CD14-positive monocyte (primary cell): ENCODE data around the gene KLHL40. TPM values are rescaled to one million over a fixed set of nuclear protein-coding genes. Genes with fewer than 3 reads are reported as not detected.

Experiments
- DNase-seq, 3 donors: peaks; one replicate each; pipeline ENCODE4 v3.0.0-alpha.2; 2011 to 2022
- H2AFZ ChIP-seq: 2 replicates; pipeline ENCODE4 v1.6.0; 2012; ENCODE audit warnings: mild to moderate bottlenecking, low read depth, low read length, inconsistent platforms; ENCODE audit not compliant: insufficient read depth, poor library complexity, severe bottlenecking
- H3K27ac ChIP-seq, 2 donors: 1 replicate in 1 of 2; 2 replicates in 1 of 2; pipeline ENCODE4 v1.5.1; 2012 to 2013; ENCODE audit warnings: low read length in 2 of 2, control low read depth in 1 of 2, inconsistent platforms in 1 of 2, low read depth in 1 of 2, mild to moderate bottlenecking in 1 of 2
- H3K27me3 ChIP-seq, 2 donors: one replicate each; pipeline versions ENCODE4 v1.6.0 to v1.6.1; 2011 to 2013; ENCODE audit warnings: low read length in 2 of 2; ENCODE audit not compliant: control insufficient read depth in 2 of 2, insufficient read depth in 2 of 2
- H3K36me3 ChIP-seq, 2 donors: replicated peaks in 1 of 2; 1 replicate in 1 of 2; 2 replicates in 1 of 2; pipeline versions ENCODE4 v1.5.1 to v1.6.1; 2012 to 2013; ENCODE audit warnings: low read length in 2 of 2, control low read depth in 1 of 2, inconsistent platforms in 1 of 2, mild to moderate bottlenecking in 1 of 2; ENCODE audit not compliant: insufficient read depth in 2 of 2, control insufficient read depth in 1 of 2
- H3K4me1 ChIP-seq, 2 donors: 1 replicate in 1 of 2; 2 replicates in 1 of 2; pipeline versions ENCODE4 v1.5.1 to v1.6.1; 2012 to 2013; ENCODE audit warnings: low read length in 2 of 2, control low read depth in 1 of 2, inconsistent platforms in 1 of 2, mild to moderate bottlenecking in 1 of 2, moderate library complexity in 1 of 2; ENCODE audit not compliant: insufficient read depth in 2 of 2, control insufficient read depth in 1 of 2
- H3K4me2 ChIP-seq: replicated peaks from 2 replicates; pipeline ENCODE3; 2012; ENCODE audit warnings: low read length, moderate library complexity, mild to moderate bottlenecking; ENCODE audit not compliant: poor library complexity, severe bottlenecking; ENCODE audit errors: extremely low read depth
- H3K4me3 ChIP-seq, 3 experiments: fragments of 200-600 bp in 1 of 3; sonication (generic) in 1 of 3; replicated peaks in 1 of 3; 1 replicate in 2 of 3; 2 replicates in 1 of 3; pipeline ENCODE4 v1.5.1; 2011 to 2013; ENCODE audit warnings: low read length in 3 of 3, mild to moderate bottlenecking in 3 of 3, control low read depth in 2 of 3, low read depth in 2 of 3, inconsistent platforms in 1 of 3, moderate library complexity in 1 of 3
- H3K79me2 ChIP-seq: 2 replicates; pipeline ENCODE4 v1.6.0; 2012; ENCODE audit warnings: mild to moderate bottlenecking, control low read depth, inconsistent platforms, low read length, moderate library complexity; ENCODE audit not compliant: insufficient read depth
- H3K9ac ChIP-seq: 2 replicates; pipeline ENCODE4 v1.6.0; 2017; ENCODE audit warnings: low read length, mild to moderate bottlenecking; ENCODE audit not compliant: insufficient read depth, poor library complexity, severe bottlenecking
- H3K9me3 ChIP-seq, 2 donors: replicated peaks in 1 of 2; 1 replicate in 1 of 2; 2 replicates in 1 of 2; pipeline versions ENCODE4 v1.5.1 to v1.6.1; 2012 to 2013; ENCODE audit warnings: low read length in 2 of 2, control low read depth in 1 of 2; ENCODE audit not compliant: control insufficient read depth in 1 of 2, insufficient read depth in 1 of 2
- H4K20me1 ChIP-seq: 2 replicates; pipeline ENCODE4 v1.6.0; 2012; ENCODE audit warnings: mild to moderate bottlenecking, low read length, control low read depth, moderate library complexity; ENCODE audit not compliant: insufficient read depth
- H3K27ac Mint-ChIP-seq, 7 donors: one replicate each; pipeline ENCODE4 v1.8.0; 2020; ENCODE audit warnings: mild to moderate bottlenecking in 7 of 7, mixed read lengths in 7 of 7, moderate library complexity in 6 of 7, inconsistent platforms in 2 of 7
- H3K27me3 Mint-ChIP-seq, 3 donors: one replicate each; pipeline ENCODE4 v1.8.0; 2021 to 2022; ENCODE audit warnings: low read depth in 3 of 3, mild to moderate bottlenecking in 3 of 3, mixed read lengths in 3 of 3, moderate library complexity in 3 of 3, inconsistent platforms in 1 of 3
- H3K36me3 Mint-ChIP-seq, 2 donors: one replicate each; pipeline ENCODE4 v1.8.0; 2020; ENCODE audit warnings: mixed read lengths in 2 of 2, inconsistent platforms in 1 of 2, mild to moderate bottlenecking in 1 of 2
- H3K4me1 Mint-ChIP-seq: one replicate; pipeline ENCODE4 v1.8.0; 2020; ENCODE audit warnings: mild to moderate bottlenecking, mixed read lengths
- H3K4me3 Mint-ChIP-seq, 2 donors: one replicate each; pipeline ENCODE4 v1.8.0; 2020; ENCODE audit warnings: mild to moderate bottlenecking in 2 of 2, mixed read lengths in 2 of 2, moderate library complexity in 1 of 2
- H3K9me3 Mint-ChIP-seq, 7 donors: one replicate each; pipeline ENCODE4 v1.8.0; 2020 to 2022; ENCODE audit warnings: mixed read lengths in 7 of 7, mild to moderate bottlenecking in 6 of 7, moderate library complexity in 6 of 7, inconsistent platforms in 2 of 7
- CTCF ChIP-seq: fragments of 200-600 bp; IDR thresholded peaks from one replicate; pipeline ENCODE4 v1.8.0; 2022; ENCODE audit warnings: antibody characterized with exemption, mild to moderate bottlenecking
- WGBS: methylation state at CpG from one replicate; pipeline ENCODE4 v1.1.5; 2013; ENCODE audit warnings: missing lambda C conversion rate; ENCODE audit not compliant: insufficient coverage; 5-methylcytosine and 5-hydroxymethylcytosine counted together
- intact Hi-C, 2 donors: fragments of 100-400 bp; cut with micrococcal nuclease; formaldehyde crosslinking; loops; one replicate each; pipeline versions ENCODE4 v1.15.0 to v1.15.1; 2023
- polyA plus RNA-seq, 3 donors: library from polyadenylated mRNA; depleted of rRNA in 1 of 3; unstranded in 2 of 3; stranded (reverse) in 1 of 3; fragments of 300-500 nt in 2 of 3; fragments of >200 nt in 1 of 3; fragmentation: Illumina TruSeq in 2 of 3; gene quantifications; 1 replicate in 2 of 3; 2 replicates in 1 of 3; pipeline ENCODE4 v1.2.3, GENCODE V29; 2012 to 2021

KLHL40 gene
- polyA plus RNA-seq, 3 donors = not detected

GRCh38 chr3:42649783-42650182 lies 35.6 kb upstream of the KLHL40 start:
- no peak overlapping the region for H3K4me3 ChIP-seq
- TF ChIP-seq CTCF = no peak
- H4K20me1 ChIP-seq = peaks cover 80% of the 10 kb centered on the region
- H3K27ac Mint-ChIP-seq = peak overlapping the region in 6 of 7 donors; percentile 44 to 75 (median 65)
- H3K9ac ChIP-seq = no peak overlapping the region
- H3K79me2 ChIP-seq = peaks cover 95% of the 10 kb centered on the region
- H3K27me3 Mint-ChIP-seq = peaks cover 0 to 2% (median 0%) of the 10 kb centered on the region in 3 donors
- H2AFZ ChIP-seq = no peak overlapping the region
- peaks cover 34 to 44% of the 10 kb centered on the region in 2 donors for H3K4me1 ChIP-seq
- no peaks in the 10 kb centered on the region for H3K9me3 Mint-ChIP-seq
- peak overlapping the region in 1 of 2 donors; percentile 87 for H3K27ac ChIP-seq
- no peak overlapping the region for H3K4me3 Mint-ChIP-seq
- peaks cover 52% of the 10 kb centered on the region for H3K4me1 Mint-ChIP-seq
- H3K9me3 ChIP-seq = no peaks in the 10 kb centered on the region
- no peak for DNase-seq
- no peaks in the 10 kb centered on the region for H3K27me3 ChIP-seq
- no peak overlapping the region for H3K4me2 ChIP-seq
- WGBS = 96% methylated on average over 3 of the region's 4 CpGs
- peaks cover 35 to 69% of the 10 kb centered on the region in 2 donors for H3K36me3 ChIP-seq
- peaks cover 41 to 54% of the 10 kb centered on the region in 2 donors for H3K36me3 Mint-ChIP-seq
- intact Hi-C loops = loop anchor here in 1 of 2 donors (10.0 kb wide), 1 partner anchor 65 kb away; the partner anchor contains the start of gene SEC22C

DNA sequence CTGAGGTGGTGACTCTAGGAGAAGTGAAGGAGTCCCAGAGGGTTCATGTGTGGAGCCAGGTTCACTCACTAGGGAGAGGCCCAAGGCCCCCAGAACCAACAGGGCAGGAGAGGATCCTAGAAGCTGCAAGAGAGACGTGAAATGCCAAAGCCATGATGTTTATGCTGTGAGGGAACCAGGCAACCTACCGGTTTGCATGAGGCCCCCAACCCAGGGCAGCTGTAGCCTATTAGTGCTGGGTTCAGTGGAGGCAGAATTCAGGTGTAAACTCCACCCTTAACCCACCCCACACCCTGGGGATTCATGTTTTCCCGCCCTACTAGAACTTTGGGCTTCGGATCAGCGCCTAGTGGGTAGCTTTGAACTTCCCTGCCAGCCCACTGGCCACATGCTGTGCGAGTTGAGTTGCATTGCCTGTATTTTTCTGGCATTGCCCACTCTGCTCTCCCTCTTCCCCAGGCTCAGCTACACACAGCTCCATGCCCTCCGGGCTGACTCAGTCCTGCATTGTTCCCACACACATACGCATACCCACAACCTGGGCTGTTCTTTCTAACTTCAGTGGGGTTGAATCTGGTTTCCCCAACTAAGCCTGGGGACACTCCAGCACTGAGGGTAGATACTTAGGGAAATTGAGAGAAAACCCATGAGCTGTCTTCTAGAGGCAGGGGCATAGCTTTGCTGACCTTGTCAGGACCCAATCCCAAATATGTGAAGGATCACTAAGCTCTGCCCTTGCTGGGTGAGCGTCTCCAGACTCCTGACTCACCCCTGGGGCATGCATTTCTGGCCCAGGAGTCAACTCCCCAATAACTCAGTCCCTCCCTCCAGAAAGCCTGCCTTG lies 33.9 kb upstream of the KLHL40 start:
- intact Hi-C loops = loop anchor here in 1 of 2 donors (10.0 kb wide), 1 partner anchor 67 kb away; the partner anchor contains the start of gene SEC22C
- peak overlapping the region; percentile 19 to 95 (median 92) for H3K27ac Mint-ChIP-seq
- peaks cover 66% of the 10 kb centered on the region for H3K4me1 Mint-ChIP-seq
- Histone ChIP-seq H2AFZ (no peak overlapping the region), H4K20me1 (peaks cover 77% of the 10 kb centered on the region), H3K36me3 (peaks cover 19 to 52% of the 10 kb centered on the region in 2 donors), H3K9me3 (no peaks in the 10 kb centered on the region), H3K4me1 (peaks cover 47 to 61% of the 10 kb centered on the region in 2 donors), H3K27me3 (no peaks in the 10 kb centered on the region), H3K79me2 (peaks cover 94% of the 10 kb centered on the region), H3K27ac (peak overlapping the region in 1 of 2 donors; percentile 87), H3K4me2 (peak overlapping the region; percentile 80), H3K4me3 (no peak overlapping the region), H3K9ac (no peak overlapping the region)
- WGBS = 98% methylated on average over 7 of the region's 9 CpGs
- peaks cover 0 to 2% (median 0%) of the 10 kb centered on the region in 3 donors for H3K27me3 Mint-ChIP-seq
- no peak for DNase-seq
- H3K4me3 Mint-ChIP-seq = peak overlapping the region in 1 of 2 donors; percentile 93
- TF ChIP-seq CTCF = no peak
- H3K9me3 Mint-ChIP-seq = no peaks in the 10 kb centered on the region
- peaks cover 32 to 43% of the 10 kb centered on the region in 2 donors for H3K36me3 Mint-ChIP-seq
